LoVo (cell line): ENCODE measurements around the gene MIB2.
"Not testable (repeated sequence)": the region's sequence is repeated elsewhere in the genome, so short reads cannot be mapped to it uniquely, and the experiment has no call there.

Source experiments
- DNase-seq: peaks from one replicate; pipeline ENCODE4 v3.0.0-alpha.2; 2016; ENCODE audit warnings: low spot score

The MIB2 gene

GRCh38 chr1:1627261-1627828 is 12.0 kb downstream of the MIB2 start:
- peak; percentile 47 for DNase-seq

DNA sequence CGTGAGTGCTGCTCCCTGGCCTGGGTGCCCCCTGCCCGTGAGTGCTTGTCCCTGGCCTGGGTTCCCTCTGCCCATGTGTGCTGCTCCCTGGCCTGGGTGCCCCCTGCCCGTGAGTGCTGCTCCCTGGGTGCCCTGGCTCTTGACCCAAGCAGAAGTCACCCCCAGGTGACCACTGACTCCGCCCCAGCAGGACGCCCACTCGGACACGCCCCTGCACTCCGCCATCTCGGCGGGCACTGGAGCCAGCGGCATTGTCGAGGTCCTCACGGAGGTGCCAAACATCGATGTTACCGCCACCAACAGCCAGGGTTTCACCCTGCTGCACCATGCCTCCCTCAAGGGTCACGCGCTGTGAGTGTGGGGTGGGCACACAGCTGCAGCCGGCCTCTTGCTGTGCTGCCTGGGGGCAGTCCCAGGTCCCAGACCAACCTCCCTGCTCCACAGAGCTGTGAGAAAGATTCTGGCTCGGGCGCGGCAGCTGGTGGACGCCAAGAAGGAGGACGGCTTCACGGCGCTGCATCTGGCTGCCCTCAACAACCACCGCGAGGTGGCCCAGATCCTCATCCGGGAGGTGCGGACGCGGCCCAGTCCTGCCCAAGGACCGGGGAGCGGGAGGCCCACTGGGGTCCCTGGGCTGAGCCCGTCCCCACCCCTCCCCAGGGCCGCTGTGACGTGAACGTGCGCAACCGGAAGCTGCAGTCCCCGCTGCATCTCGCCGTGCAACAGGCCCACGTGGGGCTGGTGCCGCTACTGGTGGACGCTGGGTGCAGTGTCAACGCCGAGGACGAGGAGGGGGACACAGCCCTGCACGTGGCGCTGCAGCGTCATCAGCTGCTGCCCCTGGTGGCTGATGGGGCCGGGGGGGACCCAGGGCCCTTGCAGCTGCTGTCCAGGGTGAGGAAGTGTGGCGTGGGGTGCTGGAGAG is 12.8 kb downstream of the MIB2 start:
- no peak for DNase-seq

- DNase-seq, result no peak
Measured at GRCh38 chr1:1628754-1629429, 13.6 kb downstream of the MIB2 start.

DNA sequence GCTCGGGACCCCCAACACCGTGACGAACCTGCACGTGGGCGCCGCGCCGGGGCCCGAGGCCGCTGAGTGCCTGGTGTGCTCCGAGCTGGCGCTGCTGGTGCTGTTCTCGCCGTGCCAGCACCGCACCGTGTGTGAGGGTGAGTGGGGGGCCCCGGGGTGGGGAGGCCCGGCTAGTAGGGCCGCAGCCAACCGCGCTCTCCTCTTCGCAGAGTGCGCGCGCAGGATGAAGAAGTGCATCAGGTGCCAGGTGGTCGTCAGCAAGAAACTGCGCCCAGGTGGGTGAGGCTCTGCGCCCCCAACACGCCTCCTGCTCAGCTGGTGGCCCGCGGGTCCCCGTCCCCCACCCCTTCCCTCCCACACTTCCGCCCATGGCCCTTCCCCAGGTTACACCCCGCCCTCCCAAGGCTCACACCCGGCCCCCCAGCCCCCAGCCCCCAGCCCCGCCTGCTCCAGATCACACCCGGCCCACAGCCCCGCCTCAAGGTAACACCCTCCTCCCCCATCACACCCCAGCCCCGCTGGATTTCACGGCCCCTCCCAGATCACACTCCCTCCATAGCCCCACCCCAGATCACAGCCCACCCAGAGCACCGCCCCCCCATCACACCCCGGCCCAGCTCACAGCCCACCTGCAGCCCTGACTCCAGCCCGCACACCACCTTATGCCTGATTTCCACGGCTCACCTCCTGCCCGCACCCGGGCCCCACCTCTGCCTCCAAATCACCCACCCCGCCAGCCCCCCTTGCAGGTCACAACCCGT is 14.3 kb downstream of the MIB2 start:
- DNase-seq, result no peak

GRCh38 chr1:1630191-1630964 is 15.1 kb downstream of the MIB2 start:
- DNase-seq, result no peak

- no peak for DNase-seq
Measured at GRCh38 chr1:1630965-1631781, 15.9 kb downstream of the MIB2 start.

GRCh38 chr1:1631782-1632420 is 16.6 kb downstream of the MIB2 start, which contains the start of gene MMP23B:
MMP23B (plus strand) TSS chr1:1632173; CDS start chr1:1632219, 46 bp downstream.
- no peak for DNase-seq

DNA sequence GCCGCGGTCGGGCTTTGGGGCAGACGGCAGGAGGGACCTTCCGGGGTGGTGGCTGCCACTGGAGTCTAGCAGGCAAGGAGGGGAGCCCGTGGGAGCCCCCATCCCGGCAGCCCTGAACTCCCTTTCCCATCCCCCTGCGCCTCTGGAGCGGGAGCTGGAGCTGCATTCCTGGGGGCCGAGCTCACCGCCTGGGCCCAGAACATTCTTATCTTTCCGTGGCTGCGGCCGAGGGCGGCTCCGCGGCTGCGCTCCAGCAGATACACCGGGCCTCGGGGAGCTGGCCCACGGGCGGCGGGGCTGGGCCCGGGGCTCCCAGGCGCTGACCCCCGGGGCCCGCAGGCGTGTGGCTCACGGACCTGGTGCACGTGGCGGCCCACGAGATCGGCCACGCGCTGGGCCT is 18.1 kb downstream of the MIB2 start:
- not testable (repeated sequence) for DNase-seq

DNA sequence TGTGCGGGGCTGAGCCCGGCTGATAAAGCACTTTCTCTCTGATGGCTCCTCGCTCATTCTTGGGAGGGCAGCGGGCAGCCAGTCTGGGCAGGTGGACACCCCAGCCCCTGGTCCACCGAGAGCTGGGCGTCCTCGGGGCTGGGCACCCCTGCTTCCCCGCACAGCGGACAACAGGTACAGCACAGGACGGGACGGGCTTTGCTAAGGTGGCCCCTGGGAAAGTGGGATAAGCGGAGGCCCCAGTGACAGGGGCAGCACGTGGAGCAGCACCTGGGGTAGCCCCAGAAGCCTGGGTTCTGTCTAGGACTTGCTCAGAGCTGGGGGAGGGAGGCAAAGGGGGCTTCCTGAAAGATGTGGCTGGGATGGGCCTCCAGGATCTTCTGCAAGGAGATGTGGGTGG is 19.3 kb downstream of the MIB2 start:
- DNase-seq, result not testable (repeated sequence)

DNA sequence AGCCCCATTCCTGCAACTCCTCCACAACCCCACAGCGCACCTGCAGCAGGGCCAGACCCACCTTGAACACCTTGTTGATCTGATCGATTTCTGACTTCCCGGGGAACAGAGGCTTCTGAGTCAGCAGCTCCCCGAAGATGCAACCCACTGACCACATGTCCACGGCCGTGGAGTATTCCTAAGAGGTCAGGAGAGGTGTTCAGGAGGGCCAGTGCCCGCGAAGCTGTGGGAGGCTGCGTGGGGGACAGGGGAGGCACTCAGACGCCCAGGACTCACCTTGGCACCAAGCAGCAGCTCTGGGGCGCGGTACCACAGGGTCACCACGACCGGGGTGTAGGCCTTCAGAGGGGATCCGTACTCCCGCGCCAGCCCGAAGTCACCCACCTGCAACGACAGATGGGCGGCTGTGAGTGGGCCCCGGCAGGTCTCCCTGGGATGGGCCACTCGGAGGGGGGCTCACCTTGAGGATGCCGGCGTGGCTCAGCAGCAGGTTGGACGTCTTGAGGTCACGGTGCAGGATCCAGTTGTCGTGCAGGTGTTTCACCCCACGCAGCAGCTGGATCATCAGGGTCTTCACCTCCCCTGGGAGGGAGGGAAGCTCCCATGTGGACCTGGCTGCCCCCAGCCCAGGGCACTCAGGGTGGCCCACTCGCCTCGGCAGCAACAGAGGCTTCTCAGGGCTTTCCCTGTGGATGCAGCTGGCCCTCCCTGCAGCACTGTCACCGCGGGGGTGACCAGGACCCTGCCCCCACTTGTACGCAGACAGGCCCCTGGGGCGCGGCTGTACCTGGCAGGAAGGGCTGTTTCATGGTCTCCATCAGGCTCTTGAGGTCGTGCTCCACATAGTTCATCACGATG is 21.6 kb downstream of the MIB2 start:
- not testable (repeated sequence) for DNase-seq

DNA sequence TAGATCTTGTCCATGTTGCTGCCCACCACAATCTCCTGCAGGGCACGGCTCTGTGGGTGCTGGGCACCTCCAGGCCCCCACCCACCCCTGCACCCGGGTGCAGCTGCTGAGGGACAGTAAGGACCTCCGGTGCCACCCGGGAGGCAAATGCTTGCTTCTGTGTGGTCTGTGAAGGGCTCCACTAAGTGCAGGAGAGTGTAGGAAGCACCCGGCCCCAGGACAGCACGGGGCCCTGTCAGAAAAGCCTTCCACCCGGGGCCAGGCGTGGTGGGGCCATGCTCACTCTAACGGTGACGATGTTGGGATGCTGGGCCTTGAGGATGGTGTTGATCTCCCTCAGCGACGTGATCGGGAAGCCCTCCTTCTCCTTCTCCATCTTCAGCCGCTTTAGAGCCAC is 22.2 kb downstream of the MIB2 start:
- not testable (repeated sequence) for DNase-seq

DNA sequence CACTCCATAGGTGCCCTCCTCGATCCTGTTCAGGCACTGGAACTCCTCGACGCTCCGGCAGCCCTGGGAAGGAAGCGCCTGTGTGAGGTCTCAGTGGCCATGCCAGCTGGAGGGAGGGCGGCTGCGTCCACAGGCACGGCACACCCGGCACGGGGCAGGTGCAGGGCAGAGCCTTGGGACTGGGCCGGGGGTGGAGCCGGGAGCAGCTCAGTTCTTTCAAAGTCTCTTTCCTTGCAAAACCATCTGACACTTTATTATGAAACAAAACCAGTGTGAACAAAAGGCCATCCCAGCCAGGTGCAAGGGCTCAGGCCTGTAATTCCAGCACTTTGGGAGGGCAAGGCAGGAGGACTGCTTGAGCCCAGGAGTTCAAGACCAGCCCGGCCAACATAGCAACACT is 23.2 kb downstream of the MIB2 start:
- not testable (repeated sequence) for DNase-seq

- DNase-seq, result not testable (repeated sequence)
Measured at GRCh38 chr1:1639368-1639767, 24.1 kb downstream of the MIB2 start.

DNA sequence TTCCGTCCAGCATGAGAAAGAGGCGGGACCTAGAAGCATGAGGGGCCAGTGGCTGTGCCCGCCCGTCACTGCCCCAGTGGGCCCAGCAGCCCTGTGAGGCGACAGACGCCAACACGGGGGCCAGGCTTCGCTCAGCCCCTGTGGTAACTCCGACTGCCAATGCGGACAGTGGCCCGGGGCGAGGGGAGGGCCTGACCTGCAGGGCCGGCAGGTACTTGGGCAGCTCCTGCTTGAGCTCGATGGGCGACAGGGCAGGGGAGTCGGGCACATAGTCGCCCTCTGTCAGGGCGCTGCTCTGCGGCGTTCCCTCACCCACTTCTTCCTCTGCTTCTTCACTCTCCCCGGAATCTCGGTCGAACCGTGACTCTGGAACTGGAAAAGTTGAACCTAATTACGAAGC is 24.8 kb downstream of the MIB2 start:
- DNase-seq, result not testable (repeated sequence)

DNA sequence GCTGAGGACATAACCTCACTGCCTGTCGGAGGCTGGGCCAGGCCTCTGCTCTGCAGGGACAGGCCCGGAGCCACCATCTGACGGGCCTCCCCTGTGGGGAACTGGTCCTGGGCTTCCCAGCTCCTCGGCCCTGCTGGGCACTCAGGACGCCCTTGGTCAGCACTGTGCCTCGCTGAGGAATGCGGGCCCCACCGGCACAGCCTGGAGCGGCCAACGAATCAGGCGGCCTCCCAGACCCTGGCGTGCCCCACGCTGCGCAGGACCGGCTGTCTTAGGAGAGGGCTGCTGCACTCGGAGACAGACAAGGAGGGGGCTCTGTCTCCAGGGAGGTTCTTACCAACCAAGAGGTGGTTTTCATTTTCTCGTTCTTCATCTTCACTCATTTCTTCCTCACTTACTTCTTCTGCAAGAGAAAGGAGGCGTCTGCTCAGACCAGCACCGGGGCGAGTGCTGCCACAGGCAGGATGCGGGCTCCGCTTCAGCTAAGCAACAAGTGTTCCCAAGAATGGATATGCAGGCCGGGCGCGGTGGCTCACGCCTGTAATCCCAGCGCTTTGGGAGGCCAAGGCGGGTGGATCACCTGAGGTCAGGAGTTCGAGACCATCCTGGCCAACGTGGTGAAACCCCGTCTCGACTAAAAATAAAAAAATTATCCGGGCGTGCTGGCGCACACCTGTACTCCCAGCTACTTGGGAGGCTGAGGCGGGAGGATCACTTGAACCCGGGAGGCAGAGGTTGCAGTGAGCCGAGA is 25.6 kb downstream of the MIB2 start:
- DNase-seq, result not testable (repeated sequence)

- not testable (repeated sequence) for DNase-seq
Measured at GRCh38 chr1:1646326-1646725, 31.0 kb downstream of the MIB2 start.

DNA sequence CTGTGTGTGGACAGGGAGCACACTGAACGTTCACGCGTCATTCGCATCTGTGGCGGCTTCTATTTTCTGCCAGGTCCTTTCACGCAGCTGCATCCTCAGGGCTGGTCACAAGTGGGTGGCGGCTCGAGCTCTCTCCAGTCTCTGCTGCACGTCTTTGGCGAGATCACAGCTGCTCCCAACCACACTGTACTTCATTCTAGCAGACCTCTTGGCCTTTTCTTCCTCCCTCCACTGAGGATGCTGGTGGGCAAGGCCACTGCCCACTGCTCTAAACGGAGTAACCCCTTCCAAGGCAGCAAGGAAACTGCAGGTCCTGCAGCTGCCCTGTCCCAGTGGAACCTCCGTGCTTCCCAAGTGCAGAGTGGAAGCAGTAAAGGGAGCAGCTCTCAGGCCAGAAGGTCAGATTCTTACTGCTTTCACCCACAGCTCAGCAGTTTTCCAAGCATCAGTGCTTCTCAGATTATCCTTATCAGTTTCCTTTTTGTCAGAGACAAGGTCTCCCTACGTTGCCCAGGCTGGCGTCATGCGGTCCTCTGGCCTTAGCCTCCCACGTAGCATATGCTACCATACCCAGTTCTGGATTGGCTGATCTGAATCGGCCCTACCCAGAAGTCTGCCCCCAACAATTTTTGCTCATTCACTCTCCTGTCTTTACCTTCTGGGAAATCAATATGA is 32.4 kb downstream of the MIB2 start:
- DNase-seq, result not testable (repeated sequence)

GRCh38 chr1:1648265-1648664 is 33.0 kb downstream of the MIB2 start:
- DNase-seq, result not testable (repeated sequence)
